Ascending aorta (tissue), 2 donors: ENCODE data around the gene TOM1L2. TPM values are rescaled to one million over a fixed set of nuclear protein-coding genes. Genes with fewer than 3 reads are reported as not detected.

Source experiments
- DNase-seq, 2 donors: peaks; one replicate each; pipeline ENCODE4 v3.0.0-alpha.2; 2019; ENCODE audit warnings: low spot score in 2 of 2
- H3K27ac ChIP-seq, 2 donors: fragments of 200-600 bp; sonication (generic); one replicate each; pipeline ENCODE4 v1.5.1; 2016 to 2017; ENCODE audit warnings: mild to moderate bottlenecking in 1 of 2
- H3K27me3 ChIP-seq: fragments of 200-600 bp; sonication (generic); one replicate; pipeline ENCODE4 v1.5.1; 2017
- H3K36me3 ChIP-seq, 2 donors: fragments of 200-600 bp; sonication (generic); one replicate each; pipeline ENCODE4 v1.5.1; 2016
- H3K4me1 ChIP-seq, 2 donors: fragments of 200-600 bp; sonication (generic); one replicate each; pipeline ENCODE4 v1.5.1; 2016 to 2017; ENCODE audit warnings: mild to moderate bottlenecking in 1 of 2
- H3K4me3 ChIP-seq, 2 donors: fragments of 200-600 bp; sonication (generic); one replicate each; pipeline ENCODE4 v1.5.1; 2016 to 2017; ENCODE audit warnings: mild to moderate bottlenecking in 1 of 2
- H3K9me3 ChIP-seq, 2 donors: fragments of 200-600 bp; sonication (generic); one replicate each; pipeline ENCODE4 v1.5.1; 2016
- CTCF ChIP-seq, 3 experiments: fragments of 200-600 bp in 2 of 3; fragments of 450-650 bp in 1 of 3; sonication (generic) in 2 of 3; IDR thresholded peaks; one replicate each; pipeline ENCODE4 v1.5.1; 2016 to 2019; ENCODE audit warnings: antibody characterized with exemption in 3 of 3, mild to moderate bottlenecking in 1 of 3, moderate library complexity in 1 of 3
- intact Hi-C: fragments of 100-400 bp; cut with DNase I; formaldehyde crosslinking; loops from one replicate; pipeline ENCODE4 v1.15.1; 2023
- total RNA-seq: library from RNA; depleted of rRNA; stranded (reverse); fragments of >200 nt; gene quantifications from one replicate; pipeline ENCODE4 v1.1.0, GENCODE V29; 2016

Gene TOM1L2
- total RNA-seq, 1 donor from 2014 or later, result 39.0 TPM

DNA sequence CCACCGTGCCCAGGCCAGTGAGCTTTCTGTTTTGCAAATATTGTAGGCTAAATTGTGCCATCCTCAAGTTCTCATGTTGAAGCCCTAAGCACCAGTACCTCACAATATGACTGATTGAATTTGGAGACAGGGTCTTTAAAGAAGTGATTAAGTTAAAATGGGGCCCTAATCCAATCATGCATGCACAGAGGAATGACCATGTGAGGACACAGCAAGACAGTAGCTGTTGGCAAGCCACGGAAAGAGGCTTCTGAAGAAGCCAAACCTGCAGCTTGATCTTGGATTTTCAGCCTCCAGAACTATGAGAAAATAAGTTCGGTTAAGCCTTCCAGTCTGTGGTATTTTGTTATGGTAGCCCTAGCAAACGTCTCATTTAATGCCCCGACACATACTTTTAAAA is 24.9 kb downstream of the TOM1L2 start:
- DNase-seq, result no peak
- intact Hi-C loops, result no loop called here
- no peaks in the 10 kb centered on the region for H3K36me3 ChIP-seq
- no peaks in the 10 kb centered on the region for H3K27me3 ChIP-seq
- no peak overlapping the region for H3K27ac ChIP-seq
- H3K9me3 ChIP-seq, result no peaks in the 10 kb centered on the region
- peaks cover 5 to 17% of the 10 kb centered on the region in 2 donors for H3K4me1 ChIP-seq
- no peak overlapping the region for H3K4me3 ChIP-seq
- no peak for TF ChIP-seq CTCF (IDR thresholded peaks at IDR 0.05)

GRCh38 chr17:17946093-17946492 is 26.1 kb downstream of the TOM1L2 start:
- DNase-seq, result no peak
- intact Hi-C loops, result no loop called here
- Histone ChIP-seq H3K27me3 (no peaks in the 10 kb centered on the region), H3K9me3 (no peaks in the 10 kb centered on the region), H3K4me3 (no peak overlapping the region), H3K27ac (no peak overlapping the region), H3K36me3 (no peaks in the 10 kb centered on the region), H3K4me1 (peaks cover 5 to 20% of the 10 kb centered on the region in 2 donors)
- TF ChIP-seq CTCF (IDR thresholded peaks at IDR 0.05), result no peak

DNA sequence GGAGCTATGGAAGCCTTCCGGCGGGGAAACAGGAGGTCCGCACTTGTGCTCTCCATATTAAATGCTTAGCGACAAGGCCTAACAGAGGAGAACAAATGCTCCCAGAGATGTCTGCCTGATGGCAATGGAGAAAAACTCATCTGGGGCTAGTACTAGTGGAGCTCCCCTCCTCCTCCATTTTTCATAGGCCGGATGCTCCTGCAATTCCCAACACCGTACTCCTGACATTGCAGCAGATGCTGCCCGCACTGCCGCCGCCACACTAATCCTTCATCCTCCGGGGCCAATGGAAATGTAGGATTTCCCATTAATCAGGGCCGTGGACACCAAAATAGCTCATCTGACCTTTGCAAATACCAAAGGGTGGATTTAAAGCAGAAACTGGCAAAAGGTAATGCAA is 27.5 kb downstream of the TOM1L2 start:
- Histone ChIP-seq H3K4me1 (peaks cover 5 to 29% of the 10 kb centered on the region in 2 donors), H3K27me3 (no peaks in the 10 kb centered on the region), H3K36me3 (no peaks in the 10 kb centered on the region), H3K9me3 (no peaks in the 10 kb centered on the region), H3K4me3 (no peak overlapping the region), H3K27ac (peak overlapping the region in 1 of 2 donors; percentile 72)
- intact Hi-C loops, result no loop called here
- no peak for TF ChIP-seq CTCF (IDR thresholded peaks at IDR 0.05)
- no peak for DNase-seq

GRCh38 chr17:17944242-17944641 is 28.0 kb downstream of the TOM1L2 start:
- Histone ChIP-seq H3K36me3 (no peaks in the 10 kb centered on the region), H3K27me3 (no peaks in the 10 kb centered on the region), H3K9me3 (no peaks in the 10 kb centered on the region), H3K4me3 (no peak overlapping the region), H3K4me1 (peaks cover 5 to 29% of the 10 kb centered on the region in 2 donors), H3K27ac (peak overlapping the region in 1 of 2 donors; percentile 72)
- TF ChIP-seq CTCF (IDR thresholded peaks at IDR 0.05), result no peak
- DNase-seq, result no peak
- intact Hi-C loops, result no loop called here

- DNase-seq, result no peak
- no peak for TF ChIP-seq CTCF (IDR thresholded peaks at IDR 0.05)
- H3K27me3 ChIP-seq, result no peaks in the 10 kb centered on the region
- H3K27ac ChIP-seq, result peak overlapping the region; percentile 43 to 72
- intact Hi-C loops, result no loop called here
- no peaks in the 10 kb centered on the region for H3K36me3 ChIP-seq
- no peak overlapping the region for H3K4me3 ChIP-seq
- peaks cover 5 to 29% of the 10 kb centered on the region in 2 donors for H3K4me1 ChIP-seq
- H3K9me3 ChIP-seq, result no peaks in the 10 kb centered on the region
These were observed 28.8 kb downstream of the TOM1L2 start for GRCh38 chr17:17943281-17943984.
